ENCODE results near the gene PANK3.

DNA sequence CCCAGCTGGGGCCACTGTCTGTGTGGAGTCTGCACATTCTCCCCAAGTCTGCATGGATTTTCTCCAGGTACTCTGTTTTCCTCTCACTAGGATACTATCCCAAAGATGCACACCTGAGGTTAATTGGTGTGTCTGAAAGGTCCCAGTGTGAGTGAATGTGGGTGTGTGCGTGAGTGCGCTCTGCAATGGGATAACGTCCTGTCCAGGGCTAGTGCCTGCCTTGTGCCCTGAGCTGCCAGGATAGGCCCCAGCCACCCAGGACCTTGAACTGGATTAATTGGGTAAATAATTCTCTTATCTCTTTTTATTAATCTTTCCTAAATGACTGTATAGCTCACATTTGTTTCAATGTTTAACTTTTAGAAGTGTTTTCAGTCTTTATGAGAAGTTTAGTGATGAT is 11.5 kb upstream of the PANK3 start:
- peak in 1 of 2 donors; percentile 27 for TF ChIP-seq POLR2A (IDR thresholded peaks at IDR 0.05)
- TF ChIP-seq, protein P1, sequence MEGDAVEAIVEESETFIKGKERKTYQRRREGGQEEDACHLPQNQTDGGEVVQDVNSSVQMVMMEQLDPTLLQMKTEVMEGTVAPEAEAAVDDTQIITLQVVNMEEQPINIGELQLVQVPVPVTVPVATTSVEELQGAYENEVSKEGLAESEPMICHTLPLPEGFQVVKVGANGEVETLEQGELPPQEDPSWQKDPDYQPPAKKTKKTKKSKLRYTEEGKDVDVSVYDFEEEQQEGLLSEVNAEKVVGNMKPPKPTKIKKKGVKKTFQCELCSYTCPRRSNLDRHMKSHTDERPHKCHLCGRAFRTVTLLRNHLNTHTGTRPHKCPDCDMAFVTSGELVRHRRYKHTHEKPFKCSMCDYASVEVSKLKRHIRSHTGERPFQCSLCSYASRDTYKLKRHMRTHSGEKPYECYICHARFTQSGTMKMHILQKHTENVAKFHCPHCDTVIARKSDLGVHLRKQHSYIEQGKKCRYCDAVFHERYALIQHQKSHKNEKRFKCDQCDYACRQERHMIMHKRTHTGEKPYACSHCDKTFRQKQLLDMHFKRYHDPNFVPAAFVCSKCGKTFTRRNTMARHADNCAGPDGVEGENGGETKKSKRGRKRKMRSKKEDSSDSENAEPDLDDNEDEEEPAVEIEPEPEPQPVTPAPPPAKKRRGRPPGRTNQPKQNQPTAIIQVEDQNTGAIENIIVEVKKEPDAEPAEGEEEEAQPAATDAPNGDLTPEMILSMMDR (IDR thresholded peaks at IDR 0.05): no peak
